Measurements from ENCODE around the gene BAIAP2.

GRCh38 chr17:81091774-81092517 lies 57.0 kb downstream of the BAIAP2 start:
- TF ChIP-seq, protein P1, sequence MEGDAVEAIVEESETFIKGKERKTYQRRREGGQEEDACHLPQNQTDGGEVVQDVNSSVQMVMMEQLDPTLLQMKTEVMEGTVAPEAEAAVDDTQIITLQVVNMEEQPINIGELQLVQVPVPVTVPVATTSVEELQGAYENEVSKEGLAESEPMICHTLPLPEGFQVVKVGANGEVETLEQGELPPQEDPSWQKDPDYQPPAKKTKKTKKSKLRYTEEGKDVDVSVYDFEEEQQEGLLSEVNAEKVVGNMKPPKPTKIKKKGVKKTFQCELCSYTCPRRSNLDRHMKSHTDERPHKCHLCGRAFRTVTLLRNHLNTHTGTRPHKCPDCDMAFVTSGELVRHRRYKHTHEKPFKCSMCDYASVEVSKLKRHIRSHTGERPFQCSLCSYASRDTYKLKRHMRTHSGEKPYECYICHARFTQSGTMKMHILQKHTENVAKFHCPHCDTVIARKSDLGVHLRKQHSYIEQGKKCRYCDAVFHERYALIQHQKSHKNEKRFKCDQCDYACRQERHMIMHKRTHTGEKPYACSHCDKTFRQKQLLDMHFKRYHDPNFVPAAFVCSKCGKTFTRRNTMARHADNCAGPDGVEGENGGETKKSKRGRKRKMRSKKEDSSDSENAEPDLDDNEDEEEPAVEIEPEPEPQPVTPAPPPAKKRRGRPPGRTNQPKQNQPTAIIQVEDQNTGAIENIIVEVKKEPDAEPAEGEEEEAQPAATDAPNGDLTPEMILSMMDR (IDR thresholded peaks at IDR 0.05 in 4 of 5, conservative IDR thresholded peaks at IDR 0.05 in 1 of 5) = no peak
- no peak for TF ChIP-seq POLR2A (IDR thresholded peaks at IDR 0.05)

Data from gastrocnemius medialis (tissue), 4 donors.